ENCODE results near the gene HOOK2.

- TF ChIP-seq CTCF (IDR thresholded peaks at IDR 0.05) (no peak), POLR2A (IDR thresholded peaks at IDR 0.05) (no peak)
Measured at GRCh38 chr19:12800923-12801465, 25.6 kb upstream of the HOOK2 start.

All from suprapubic skin (tissue), 3 donors.